SK-N-SH treated with all-trans-retinoic acid at 6 μM for 48 hours (cell line): ENCODE results near the gene POLR3B.

Experiments used
- ATAC-seq: fragments of 200-7000 bp; cut with Tn5 transposase; 3 replicates; pipeline ENCODE4 v1.9.1; 2020; ENCODE audit warnings: mild to moderate bottlenecking, moderate library complexity
- ARNTL ChIP-seq: fragments of 450-650 bp; formaldehyde crosslinking; IDR thresholded peaks from 2 replicates; pipeline ENCODE4 v1.5.0; 2020; ENCODE audit warnings: low read depth, mild to moderate bottlenecking, moderate library complexity, borderline replicate concordance
- BACH2 ChIP-seq: fragments of 250-450 bp; sonication (Bioruptor Pico); IDR thresholded peaks from 2 replicates; pipeline ENCODE4 v1.9.0; 2021; ENCODE audit warnings: mild to moderate bottlenecking, borderline replicate concordance
- ESRRG ChIP-seq: fragments of 250-450 bp; sonication (Bioruptor Pico); IDR thresholded peaks from 2 replicates; pipeline ENCODE4 v1.6.1; 2021; ENCODE audit warnings: mild to moderate bottlenecking
- ISL1 ChIP-seq: fragments of 250-450 bp; sonication (Bioruptor Pico); IDR thresholded peaks from 2 replicates; pipeline ENCODE4 v2.1.2; 2022; ENCODE audit warnings: mild to moderate bottlenecking, moderate library complexity
- OSR1 ChIP-seq: fragments of 250-450 bp; sonication (Bioruptor Pico); IDR thresholded peaks from 2 replicates; pipeline ENCODE4 v1.8.0; 2022; ENCODE audit warnings: moderate library complexity, mild to moderate bottlenecking, inconsistent platforms
- RARB ChIP-seq: fragments of 250-450 bp; sonication (Bioruptor Pico); IDR thresholded peaks from 2 replicates; pipeline ENCODE4 v1.8.0; 2021; ENCODE audit warnings: mild to moderate bottlenecking, moderate library complexity
- SNAI2 ChIP-seq: fragments of 250-450 bp; sonication (Bioruptor Pico); IDR thresholded peaks from 2 replicates; pipeline ENCODE4 v1.5.0; 2020; ENCODE audit warnings: mild to moderate bottlenecking, moderate library complexity
- TCF4 ChIP-seq: fragments of 250-450 bp; sonication (Bioruptor Pico); IDR thresholded peaks from 2 replicates; pipeline ENCODE4 v1.8.0; 2021; ENCODE audit warnings: mild to moderate bottlenecking, moderate library complexity, borderline replicate concordance
- TOX ChIP-seq: fragments of 250-450 bp; sonication (Bioruptor Pico); IDR thresholded peaks from 2 replicates; pipeline ENCODE4 v1.8.0; 2021; ENCODE audit warnings: mild to moderate bottlenecking, moderate library complexity, borderline replicate concordance
- ZC3H10 ChIP-seq: fragments of 250-450 bp; sonication (Bioruptor Pico); IDR thresholded peaks from 2 replicates; pipeline ENCODE4 v1.5.1; 2021; ENCODE audit warnings: mild to moderate bottlenecking, moderate library complexity
- ZFP3 ChIP-seq: fragments of 250-450 bp; sonication (Bioruptor Pico); IDR thresholded peaks from 2 replicates; pipeline ENCODE4 v1.5.0; 2020; ENCODE audit warnings: mild to moderate bottlenecking, moderate library complexity
- ZFP30 ChIP-seq: fragments of 450-650 bp; formaldehyde crosslinking; IDR thresholded peaks from 2 replicates; pipeline ENCODE4 v1.5.0; 2022; ENCODE audit warnings: mild to moderate bottlenecking, moderate library complexity
- ZNF565 ChIP-seq: fragments of 450-650 bp; formaldehyde crosslinking; conservative IDR thresholded peaks from 2 replicates; pipeline ENCODE4 v1.5.0; 2020; ENCODE audit warnings: low read depth, mild to moderate bottlenecking, moderate library complexity
- TF ChIP-seq, protein P1 (sequence below): fragments of 250-450 bp; sonication (Bioruptor Pico); IDR thresholded peaks from 2 replicates; pipeline ENCODE4 v1.8.0; 2020; ENCODE audit warnings: mild to moderate bottlenecking, moderate library complexity, borderline replicate concordance
- TF ChIP-seq, protein P2 (sequence below): fragments of 250-450 bp; sonication (Bioruptor Pico); IDR thresholded peaks from 2 replicates; pipeline ENCODE4 v1.8.0; 2021; ENCODE audit warnings: low read depth, mild to moderate bottlenecking, moderate library complexity, borderline replicate concordance
- TF ChIP-seq, protein P3 (sequence below): fragments of 250-450 bp; sonication (Bioruptor Pico); IDR thresholded peaks from 2 replicates; pipeline ENCODE4 v1.5.1; 2021; ENCODE audit warnings: mild to moderate bottlenecking, moderate library complexity
- TF ChIP-seq, protein P4 (sequence below): fragments of 250-450 bp; sonication (Bioruptor Pico); IDR thresholded peaks from 2 replicates; pipeline ENCODE4 v1.5.1; 2020; ENCODE audit warnings: low read depth, mild to moderate bottlenecking, moderate library complexity
- TF ChIP-seq, protein P5 (sequence below): fragments of 250-450 bp; sonication (Bioruptor Pico); IDR thresholded peaks from 2 replicates; pipeline ENCODE4 v1.5.0; 2020; ENCODE audit warnings: mild to moderate bottlenecking, moderate library complexity

POLR3B gene

DNA sequence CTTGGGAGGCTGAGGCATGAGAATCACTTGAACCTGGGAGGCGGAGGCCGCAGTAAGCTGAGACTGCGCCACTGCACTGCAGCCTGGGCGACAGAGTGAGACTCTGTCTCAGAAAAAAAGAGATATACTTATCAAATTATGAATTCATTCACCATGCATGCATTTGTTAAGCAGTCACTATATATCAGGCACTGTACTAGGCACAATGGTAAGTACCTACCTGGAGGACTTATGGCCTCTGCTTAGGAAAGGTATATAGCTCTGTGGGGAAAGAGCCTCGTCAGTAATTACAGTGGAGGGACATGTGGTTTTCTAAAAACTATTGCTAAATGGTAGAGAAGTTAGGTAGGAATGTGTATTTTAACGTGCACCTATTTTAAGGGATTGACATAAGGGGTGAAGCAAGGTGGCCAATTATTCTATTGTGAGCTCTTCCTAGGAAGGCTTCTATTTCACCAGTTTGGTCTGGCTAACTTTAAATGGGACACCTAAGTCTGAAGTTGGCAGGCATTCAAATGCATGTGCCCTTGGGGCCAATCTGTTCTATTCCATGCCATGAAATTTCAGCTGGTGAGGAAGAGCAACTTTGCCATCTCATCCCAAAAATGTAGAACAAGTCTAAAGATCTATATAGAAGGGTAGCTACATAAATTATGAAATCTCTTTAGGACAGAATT is 40.0 kb upstream of the POLR3B start (continued):
- TF ChIP-seq, protein P1, sequence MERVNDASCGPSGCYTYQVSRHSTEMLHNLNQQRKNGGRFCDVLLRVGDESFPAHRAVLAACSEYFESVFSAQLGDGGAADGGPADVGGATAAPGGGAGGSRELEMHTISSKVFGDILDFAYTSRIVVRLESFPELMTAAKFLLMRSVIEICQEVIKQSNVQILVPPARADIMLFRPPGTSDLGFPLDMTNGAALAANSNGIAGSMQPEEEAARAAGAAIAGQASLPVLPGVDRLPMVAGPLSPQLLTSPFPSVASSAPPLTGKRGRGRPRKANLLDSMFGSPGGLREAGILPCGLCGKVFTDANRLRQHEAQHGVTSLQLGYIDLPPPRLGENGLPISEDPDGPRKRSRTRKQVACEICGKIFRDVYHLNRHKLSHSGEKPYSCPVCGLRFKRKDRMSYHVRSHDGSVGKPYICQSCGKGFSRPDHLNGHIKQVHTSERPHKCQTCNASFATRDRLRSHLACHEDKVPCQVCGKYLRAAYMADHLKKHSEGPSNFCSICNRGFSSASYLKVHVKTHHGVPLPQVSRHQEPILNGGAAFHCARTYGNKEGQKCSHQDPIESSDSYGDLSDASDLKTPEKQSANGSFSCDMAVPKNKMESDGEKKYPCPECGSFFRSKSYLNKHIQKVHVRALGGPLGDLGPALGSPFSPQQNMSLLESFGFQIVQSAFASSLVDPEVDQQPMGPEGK (CRISPR knock-in tag) = no peak
- TF ChIP-seq OSR1 (CRISPR knock-in tag) (no peak), ARNTL (CRISPR knock-in tag) (no peak), RARB (CRISPR knock-in tag) (no peak), ZNF565 (CRISPR knock-in tag) (no peak), SNAI2 (CRISPR knock-in tag) (no peak), ISL1 (no peak), ZFP3 (CRISPR knock-in tag) (no peak), ESRRG (no peak), ZC3H10 (CRISPR knock-in tag) (no peak), TCF4 (CRISPR knock-in tag) (no peak), TOX (CRISPR knock-in tag) (no peak)

DNA sequence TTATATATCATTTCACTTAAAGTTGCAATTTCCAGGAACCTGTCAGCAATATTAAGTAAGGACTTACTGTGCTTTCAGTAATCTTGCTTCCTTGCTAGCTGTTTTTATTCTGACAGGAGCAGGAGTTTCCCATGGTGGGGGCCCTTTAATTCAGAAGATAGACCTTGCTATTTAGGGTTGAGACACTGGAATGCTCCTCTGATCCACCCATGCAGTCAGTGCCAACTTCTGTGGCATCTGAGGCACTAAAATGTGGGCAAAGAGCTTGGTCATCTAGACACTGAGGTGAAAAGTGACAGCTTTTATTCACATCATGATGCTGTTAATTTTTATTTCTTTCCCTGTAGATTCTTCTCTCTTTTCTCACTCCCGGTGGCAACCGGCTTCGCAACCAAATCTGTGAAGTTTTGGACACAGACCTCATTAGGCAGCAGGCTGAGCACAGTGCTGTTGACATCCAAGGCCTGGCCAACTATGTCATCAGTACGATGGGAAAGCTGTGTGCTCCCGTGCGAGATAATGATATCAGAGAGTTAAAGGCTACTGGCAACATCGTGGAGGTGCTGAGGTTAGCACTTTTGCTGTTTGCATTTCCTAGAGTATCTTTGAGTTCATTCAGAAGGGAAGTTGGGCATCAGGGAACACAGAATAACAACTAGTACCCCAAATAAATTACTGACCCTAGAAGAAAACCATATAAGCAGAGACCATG is 36.3 kb upstream of the POLR3B start:
- TF ChIP-seq ZNF565 (CRISPR knock-in tag) (no peak), SNAI2 (CRISPR knock-in tag) (no peak), ZFP3 (CRISPR knock-in tag) (no peak), TCF4 (CRISPR knock-in tag) (no peak), ZC3H10 (CRISPR knock-in tag) (no peak)
- ATAC-seq = no peak

DNA sequence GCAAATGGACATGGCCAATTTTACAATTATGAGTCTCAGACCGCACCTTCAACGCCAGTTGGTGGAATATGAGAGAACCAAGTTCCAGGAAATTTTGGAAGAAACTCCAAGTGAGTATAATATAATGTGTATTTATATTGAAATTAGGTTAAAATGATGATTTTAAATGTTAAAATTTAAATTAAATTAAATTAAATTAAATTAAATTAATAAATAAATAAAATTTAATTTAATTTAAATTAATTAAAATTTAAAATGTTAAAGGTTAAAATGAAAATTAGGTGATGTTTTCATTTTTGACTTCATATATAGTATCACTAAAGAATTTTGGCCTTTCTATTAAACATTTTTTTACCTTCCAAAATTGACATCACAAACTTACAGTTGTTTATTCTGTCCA is 34.0 kb upstream of the POLR3B start:
- no peak for ATAC-seq
- TF ChIP-seq, protein P2, sequence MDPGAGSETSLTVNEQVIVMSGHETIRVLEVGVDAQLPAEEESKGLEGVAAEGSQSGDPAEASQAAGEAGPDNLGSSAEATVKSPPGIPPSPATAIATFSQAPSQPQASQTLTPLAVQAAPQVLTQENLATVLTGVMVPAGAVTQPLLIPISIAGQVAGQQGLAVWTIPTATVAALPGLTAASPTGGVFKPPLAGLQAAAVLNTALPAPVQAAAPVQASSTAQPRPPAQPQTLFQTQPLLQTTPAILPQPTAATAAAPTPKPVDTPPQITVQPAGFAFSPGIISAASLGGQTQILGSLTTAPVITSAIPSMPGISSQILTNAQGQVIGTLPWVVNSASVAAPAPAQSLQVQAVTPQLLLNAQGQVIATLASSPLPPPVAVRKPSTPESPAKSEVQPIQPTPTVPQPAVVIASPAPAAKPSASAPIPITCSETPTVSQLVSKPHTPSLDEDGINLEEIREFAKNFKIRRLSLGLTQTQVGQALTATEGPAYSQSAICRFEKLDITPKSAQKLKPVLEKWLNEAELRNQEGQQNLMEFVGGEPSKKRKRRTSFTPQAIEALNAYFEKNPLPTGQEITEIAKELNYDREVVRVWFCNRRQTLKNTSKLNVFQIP (CRISPR knock-in tag) = no peak
- no peak for TF ChIP-seq ISL1
- no peak for TF ChIP-seq BACH2 (CRISPR knock-in tag)
- no peak for TF ChIP-seq ZFP30
- TF ChIP-seq, protein P3, sequence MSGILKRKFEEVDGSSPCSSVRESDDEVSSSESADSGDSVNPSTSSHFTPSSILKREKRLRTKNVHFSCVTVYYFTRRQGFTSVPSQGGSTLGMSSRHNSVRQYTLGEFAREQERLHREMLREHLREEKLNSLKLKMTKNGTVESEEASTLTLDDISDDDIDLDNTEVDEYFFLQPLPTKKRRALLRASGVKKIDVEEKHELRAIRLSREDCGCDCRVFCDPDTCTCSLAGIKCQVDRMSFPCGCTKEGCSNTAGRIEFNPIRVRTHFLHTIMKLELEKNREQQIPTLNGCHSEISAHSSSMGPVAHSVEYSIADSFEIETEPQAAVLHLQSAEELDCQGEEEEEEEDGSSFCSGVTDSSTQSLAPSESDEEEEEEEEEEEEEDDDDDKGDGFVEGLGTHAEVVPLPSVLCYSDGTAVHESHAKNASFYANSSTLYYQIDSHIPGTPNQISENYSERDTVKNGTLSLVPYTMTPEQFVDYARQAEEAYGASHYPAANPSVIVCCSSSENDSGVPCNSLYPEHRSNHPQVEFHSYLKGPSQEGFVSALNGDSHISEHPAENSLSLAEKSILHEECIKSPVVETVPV = no peak
- no peak for TF ChIP-seq ZNF565 (CRISPR knock-in tag)
- TF ChIP-seq ARNTL (CRISPR knock-in tag) = no peak
- no peak for TF ChIP-seq ZC3H10 (CRISPR knock-in tag)
- TF ChIP-seq, protein P4, sequence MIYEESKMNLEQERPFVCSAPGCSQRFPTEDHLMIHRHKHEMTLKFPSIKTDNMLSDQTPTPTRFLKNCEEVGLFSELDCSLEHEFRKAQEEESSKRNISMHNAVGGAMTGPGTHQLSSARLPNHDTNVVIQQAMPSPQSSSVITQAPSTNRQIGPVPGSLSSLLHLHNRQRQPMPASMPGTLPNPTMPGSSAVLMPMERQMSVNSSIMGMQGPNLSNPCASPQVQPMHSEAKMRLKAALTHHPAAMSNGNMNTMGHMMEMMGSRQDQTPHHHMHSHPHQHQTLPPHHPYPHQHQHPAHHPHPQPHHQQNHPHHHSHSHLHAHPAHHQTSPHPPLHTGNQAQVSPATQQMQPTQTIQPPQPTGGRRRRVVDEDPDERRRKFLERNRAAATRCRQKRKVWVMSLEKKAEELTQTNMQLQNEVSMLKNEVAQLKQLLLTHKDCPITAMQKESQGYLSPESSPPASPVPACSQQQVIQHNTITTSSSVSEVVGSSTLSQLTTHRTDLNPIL = no peak

DNA sequence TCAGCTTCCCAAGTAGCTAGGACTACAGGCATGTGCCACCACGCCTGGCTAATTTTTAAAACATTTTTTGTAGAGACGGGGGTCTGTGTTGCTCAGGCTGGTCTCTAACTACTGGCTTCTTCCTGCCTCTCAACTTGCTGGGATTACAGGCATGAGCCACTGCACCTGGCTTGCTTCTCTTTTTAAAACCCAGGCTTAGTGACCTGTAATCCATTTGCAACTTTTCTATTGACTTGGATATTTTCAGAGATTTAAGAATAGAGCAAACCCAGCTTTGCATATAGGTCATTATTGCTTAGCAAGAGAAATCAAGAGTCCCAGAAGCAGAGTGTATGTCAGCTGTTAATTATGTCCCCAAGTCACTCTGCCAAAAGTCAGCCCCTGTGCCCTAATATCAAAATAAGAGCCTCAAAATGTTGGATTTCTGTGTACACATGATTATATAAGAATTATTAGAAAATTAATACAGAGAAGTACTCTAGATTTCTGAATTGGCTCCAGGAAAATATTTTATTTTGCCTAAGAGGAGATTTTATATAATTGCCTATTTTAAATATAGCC is 30.2 kb upstream of the POLR3B start:
- ATAC-seq = no peak
- no peak for TF ChIP-seq OSR1 (CRISPR knock-in tag)
- TF ChIP-seq, protein P5, sequence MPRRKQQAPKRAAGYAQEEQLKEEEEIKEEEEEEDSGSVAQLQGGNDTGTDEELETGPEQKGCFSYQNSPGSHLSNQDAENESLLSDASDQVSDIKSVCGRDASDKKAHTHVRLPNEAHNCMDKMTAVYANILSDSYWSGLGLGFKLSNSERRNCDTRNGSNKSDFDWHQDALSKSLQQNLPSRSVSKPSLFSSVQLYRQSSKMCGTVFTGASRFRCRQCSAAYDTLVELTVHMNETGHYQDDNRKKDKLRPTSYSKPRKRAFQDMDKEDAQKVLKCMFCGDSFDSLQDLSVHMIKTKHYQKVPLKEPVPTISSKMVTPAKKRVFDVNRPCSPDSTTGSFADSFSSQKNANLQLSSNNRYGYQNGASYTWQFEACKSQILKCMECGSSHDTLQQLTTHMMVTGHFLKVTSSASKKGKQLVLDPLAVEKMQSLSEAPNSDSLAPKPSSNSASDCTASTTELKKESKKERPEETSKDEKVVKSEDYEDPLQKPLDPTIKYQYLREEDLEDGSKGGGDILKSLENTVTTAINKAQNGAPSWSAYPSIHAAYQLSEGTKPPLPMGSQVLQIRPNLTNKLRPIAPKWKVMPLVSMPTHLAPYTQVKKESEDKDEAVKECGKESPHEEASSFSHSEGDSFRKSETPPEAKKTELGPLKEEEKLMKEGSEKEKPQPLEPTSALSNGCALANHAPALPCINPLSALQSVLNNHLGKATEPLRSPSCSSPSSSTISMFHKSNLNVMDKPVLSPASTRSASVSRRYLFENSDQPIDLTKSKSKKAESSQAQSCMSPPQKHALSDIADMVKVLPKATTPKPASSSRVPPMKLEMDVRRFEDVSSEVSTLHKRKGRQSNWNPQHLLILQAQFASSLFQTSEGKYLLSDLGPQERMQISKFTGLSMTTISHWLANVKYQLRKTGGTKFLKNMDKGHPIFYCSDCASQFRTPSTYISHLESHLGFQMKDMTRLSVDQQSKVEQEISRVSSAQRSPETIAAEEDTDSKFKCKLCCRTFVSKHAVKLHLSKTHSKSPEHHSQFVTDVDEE (CRISPR knock-in tag) = no peak
